ENCODE measurements around the gene CD248. TPM values are rescaled to one million over a fixed set of nuclear protein-coding genes. Genes with fewer than 3 reads are reported as not detected.

CD248 gene
- total and polyA plus RNA-seq, 3 donors from 2014 or later = 3.9 to 35.5 (median 6.4) TPM

DNA sequence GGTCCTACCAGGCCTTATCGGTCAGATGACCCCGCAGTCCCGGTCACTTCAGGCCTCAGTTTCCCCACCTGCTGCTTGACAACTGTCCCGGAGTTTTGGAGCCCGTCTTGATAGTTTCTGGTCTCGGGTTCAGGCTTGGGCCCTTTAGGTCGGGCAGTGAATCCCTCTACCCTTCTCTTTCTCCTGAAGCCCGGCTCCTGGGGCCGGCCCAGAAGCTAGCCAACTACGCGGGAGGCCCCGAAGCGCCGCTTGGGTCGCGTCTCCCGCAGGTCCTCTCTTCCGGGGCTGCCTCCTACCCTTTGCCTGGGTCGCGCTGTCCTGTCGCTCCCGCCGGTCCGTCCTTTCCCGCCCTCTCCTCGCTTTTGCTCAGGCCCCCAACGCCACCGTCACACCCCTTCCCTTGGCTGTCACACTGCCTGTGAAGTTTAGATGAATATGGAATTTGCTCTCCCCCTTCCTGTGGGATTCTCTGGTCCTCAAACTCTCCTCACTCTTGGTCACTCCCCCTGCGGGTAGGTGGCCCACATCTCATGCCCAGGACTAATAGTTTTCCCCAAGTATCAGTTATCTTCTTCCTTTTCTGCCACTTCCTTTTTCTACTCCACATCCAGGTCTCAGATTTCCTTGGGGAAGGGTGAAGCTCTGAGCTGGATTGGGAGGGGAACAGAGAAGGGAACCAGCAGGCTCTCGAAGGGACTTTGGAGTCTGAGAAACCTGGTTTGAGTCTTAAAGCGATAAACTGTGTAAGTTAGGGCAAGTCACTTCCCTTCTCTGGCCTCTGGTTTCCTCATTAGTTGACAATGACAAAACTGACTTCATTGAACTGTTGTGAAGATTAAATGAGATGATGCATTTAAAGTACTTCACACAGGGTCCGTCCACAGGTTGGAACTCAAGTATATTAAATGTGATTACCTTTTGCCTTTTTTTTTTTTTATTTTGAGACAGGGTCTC, 47.6 kb downstream of the CD248 start:
- Histone ChIP-seq H3K9me3 (no peaks in the 10 kb centered on the region), H3K36me3 (ENCODE audit: low read depth, missing control alignments) (no peaks in the 10 kb centered on the region), H3K27ac (peak overlapping the region; percentile 96 to 97), H3K4me1 (peaks cover 11% of the 10 kb centered on the region), H3K4me3 (peak overlapping the region; percentile 67 to 79), H3K27me3 (no peaks in the 10 kb centered on the region)
- intact Hi-C loops (cut with DNase I; ENCODE audit: low total_unique reads) = no loop called here
- no peak for DNase-seq
- peak in 1 of 3 experiments; percentile 7 for TF ChIP-seq CTCF (IDR thresholded peaks at IDR 0.05)
- TF ChIP-seq POLR2A (IDR thresholded peaks at IDR 0.05) = no peak
- 3 to 4% methylated on average over 21 to 32 of the region's 32 CpGs for WGBS, 2 donors

GRCh38 chr11:66268244-66268951, 48.4 kb downstream of the CD248 start, which contains the start of gene RAB1B:
TSS of gene RAB1B (plus strand) at chr11:66268639. CDS start at chr11:66268680, 41 bp downstream.
- Histone ChIP-seq H3K27ac (peak within 1 kb of the TSS; percentile 96 to 97), H3K9me3 (no peaks in the 10 kb centered on the region), H3K36me3 (ENCODE audit: low read depth, missing control alignments) (no peaks in the 10 kb centered on the region), H3K4me1 (peaks cover 11% of the 10 kb centered on the region), H3K27me3 (no peaks in the 10 kb centered on the region), H3K4me3 (peak within 1 kb of the TSS; percentile 67 to 79)
- intact Hi-C loops (cut with DNase I; ENCODE audit: low total_unique reads) = no loop called here
- 1 to 3% methylated on average over 7 to 62 of the region's 64 CpGs for WGBS, 2 donors
- DNase-seq = peak; percentile 100
- TF ChIP-seq POLR2A (IDR thresholded peaks at IDR 0.05) = peak; percentile 92
- TF ChIP-seq CTCF (IDR thresholded peaks at IDR 0.05) = no peak

GRCh38 chr11:66267379-66268243, 49.2 kb downstream of the CD248 start:
- Histone ChIP-seq H3K4me3 (peak overlapping the region; percentile 67 to 79), H3K36me3 (ENCODE audit: low read depth, missing control alignments) (no peaks in the 10 kb centered on the region), H3K4me1 (peaks cover 11% of the 10 kb centered on the region), H3K27ac (peak overlapping the region; percentile 96 to 97), H3K9me3 (no peaks in the 10 kb centered on the region), H3K27me3 (no peaks in the 10 kb centered on the region)
- intact Hi-C loops (cut with DNase I; ENCODE audit: low total_unique reads) = no loop called here
- 0% methylated on average over 9 to 60 of the region's 61 CpGs for whole genome bisulfite sequencing, 2 donors
- TF ChIP-seq CTCF (IDR thresholded peaks at IDR 0.05) (peak in 2 of 3 experiments; percentile 11 to 19), POLR2A (IDR thresholded peaks at IDR 0.05) (no peak)
- DNase-seq = peak; percentile 94

DNA sequence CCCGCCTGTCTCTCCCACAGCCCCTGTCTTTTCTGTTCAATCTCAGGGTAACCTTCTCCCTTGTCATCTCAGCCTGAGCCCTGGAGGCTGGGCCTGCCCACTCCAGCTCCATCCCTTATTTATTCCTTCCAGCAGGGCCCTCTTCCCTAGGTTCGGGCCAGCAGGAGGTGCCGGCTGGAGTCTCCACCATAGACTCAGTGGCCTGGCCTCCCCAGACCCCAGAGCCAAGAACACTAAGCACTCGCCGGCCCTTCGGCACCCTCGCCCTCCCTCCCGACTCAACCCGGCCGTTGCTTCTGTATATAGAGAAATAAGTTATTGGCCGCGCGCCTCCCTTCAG, 49.8 kb downstream of the CD248 start:
- H3K27me3 ChIP-seq = no peaks in the 10 kb centered on the region
- no peaks in the 10 kb centered on the region for H3K36me3 ChIP-seq (ENCODE audit: low read depth, missing control alignments)
- peak overlapping the region; percentile 67 to 79 for H3K4me3 ChIP-seq
- no peaks in the 10 kb centered on the region for H3K9me3 ChIP-seq
- peaks cover 11% of the 10 kb centered on the region for H3K4me1 ChIP-seq
- H3K27ac ChIP-seq = peak overlapping the region; percentile 96 to 97
- DNase-seq = no peak
- WGBS, 2 donors = 9 to 11% methylated on average over 13 of the region's 13 CpGs
- intact Hi-C loops (cut with DNase I; ENCODE audit: low total_unique reads) = no loop called here
- TF ChIP-seq POLR2A (IDR thresholded peaks at IDR 0.05) = no peak
- peak in 1 of 3 experiments; percentile 20 for TF ChIP-seq CTCF (IDR thresholded peaks at IDR 0.05)

Data from testis (tissue), 3 donors.